Measurements from ENCODE around the gene CRAMP1. TPM values are rescaled to one million over a fixed set of nuclear protein-coding genes. Genes with fewer than 3 reads are reported as not detected.

CRAMP1 gene
- total RNA-seq, 2 donors from 2014 or later, result 22.8 to 28.6 TPM

GRCh38 chr16:1631230-1631629 lies 19.1 kb downstream of the CRAMP1 start:
- no peak for DNase-seq
- no peaks in the 10 kb centered on the region for H3K9me3 ChIP-seq (ENCODE audit: control insufficient read depth, low read length, poor library complexity, severe bottlenecking)
- Mint-ChIP-seq H3K27me3 (no peaks in the 10 kb centered on the region), H3K27ac (peak overlapping the region; percentile 54), H3K4me1 (peaks cover 19% of the 10 kb centered on the region), H3K4me3 (no peak overlapping the region), H3K36me3 (ENCODE audit: low read depth) (peaks cover 5% of the 10 kb centered on the region)
- ATAC-seq, result no peak

- H3K36me3 Mint-ChIP-seq (ENCODE audit: low read depth), result peaks cover 5% of the 10 kb centered on the region
- peaks cover 19% of the 10 kb centered on the region for H3K4me1 Mint-ChIP-seq
- no peaks in the 10 kb centered on the region for H3K9me3 ChIP-seq (ENCODE audit: control insufficient read depth, low read length, poor library complexity, severe bottlenecking)
- H3K27ac Mint-ChIP-seq, result no peak overlapping the region
- H3K4me3 Mint-ChIP-seq, result no peak overlapping the region
- DNase-seq, result no peak
- ATAC-seq, result no peak
- H3K27me3 Mint-ChIP-seq, result no peaks in the 10 kb centered on the region
These were observed 19.9 kb downstream of the CRAMP1 start for GRCh38 chr16:1631931-1632637.

GRCh38 chr16:1632638-1632970 lies 20.4 kb downstream of the CRAMP1 start:
- ATAC-seq (no peak), DNase-seq (no peak)
- no peak overlapping the region for H3K4me3 Mint-ChIP-seq
- H3K9me3 ChIP-seq (ENCODE audit: control insufficient read depth, low read length, poor library complexity, severe bottlenecking), result no peaks in the 10 kb centered on the region
- peaks cover 19% of the 10 kb centered on the region for H3K4me1 Mint-ChIP-seq
- H3K36me3 Mint-ChIP-seq (ENCODE audit: low read depth), result peaks cover 5% of the 10 kb centered on the region
- no peaks in the 10 kb centered on the region for H3K27me3 Mint-ChIP-seq
- H3K27ac Mint-ChIP-seq, result no peak overlapping the region

GRCh38 chr16:1633310-1633709 lies 21.1 kb downstream of the CRAMP1 start:
- Mint-ChIP-seq H3K27ac (no peak overlapping the region), H3K36me3 (ENCODE audit: low read depth) (peaks cover 10% of the 10 kb centered on the region), H3K4me3 (no peak overlapping the region), H3K4me1 (peaks cover 22% of the 10 kb centered on the region), H3K27me3 (no peaks in the 10 kb centered on the region)
- no peak for ATAC-seq
- no peak for DNase-seq
- no peaks in the 10 kb centered on the region for H3K9me3 ChIP-seq (ENCODE audit: control insufficient read depth, low read length, poor library complexity, severe bottlenecking)

- no peak for DNase-seq
- Mint-ChIP-seq H3K36me3 (ENCODE audit: low read depth) (peaks cover 8% of the 10 kb centered on the region), H3K4me3 (no peak overlapping the region), H3K27ac (no peak overlapping the region), H3K4me1 (peaks cover 19% of the 10 kb centered on the region), H3K27me3 (no peaks in the 10 kb centered on the region)
- no peaks in the 10 kb centered on the region for H3K9me3 ChIP-seq (ENCODE audit: control insufficient read depth, low read length, poor library complexity, severe bottlenecking)
- no peak for ATAC-seq
These were observed 22.4 kb downstream of the CRAMP1 start for GRCh38 chr16:1634541-1634940.

GRCh38 chr16:1635070-1635469 lies 22.9 kb downstream of the CRAMP1 start:
- no peak for ATAC-seq
- H3K4me1 Mint-ChIP-seq, result peaks cover 17% of the 10 kb centered on the region
- no peak for DNase-seq
- H3K4me3 Mint-ChIP-seq, result no peak overlapping the region
- no peaks in the 10 kb centered on the region for H3K27me3 Mint-ChIP-seq
- no peak overlapping the region for H3K27ac Mint-ChIP-seq
- peaks cover 8% of the 10 kb centered on the region for H3K36me3 Mint-ChIP-seq (ENCODE audit: low read depth)
- no peaks in the 10 kb centered on the region for H3K9me3 ChIP-seq (ENCODE audit: control insufficient read depth, low read length, poor library complexity, severe bottlenecking)

GRCh38 chr16:1637526-1637925 lies 25.4 kb downstream of the CRAMP1 start:
- DNase-seq (no peak), ATAC-seq (no peak)
- H3K4me1 Mint-ChIP-seq, result peaks cover 11% of the 10 kb centered on the region

GRCh38 chr16:1638757-1639156 lies 26.6 kb downstream of the CRAMP1 start:
- Mint-ChIP-seq H3K4me3 (no peak overlapping the region), H3K4me1 (peaks cover 15% of the 10 kb centered on the region), H3K27ac (no peak overlapping the region), H3K36me3 (ENCODE audit: low read depth) (peaks cover 12% of the 10 kb centered on the region), H3K27me3 (no peaks in the 10 kb centered on the region)
- no peaks in the 10 kb centered on the region for H3K9me3 ChIP-seq (ENCODE audit: control insufficient read depth, low read length, poor library complexity, severe bottlenecking)
- ATAC-seq (no peak), DNase-seq (no peak)

More at GRCh38 chr16:1637526-1637925, 25.4 kb downstream of the CRAMP1 start:
- Mint-ChIP-seq H3K4me3 (no peak overlapping the region), H3K27me3 (no peaks in the 10 kb centered on the region), H3K36me3 (ENCODE audit: low read depth) (peaks cover 12% of the 10 kb centered on the region), H3K27ac (no peak overlapping the region)
- H3K9me3 ChIP-seq (ENCODE audit: control insufficient read depth, low read length, poor library complexity, severe bottlenecking), result no peaks in the 10 kb centered on the region

GRCh38 chr16:1639282-1639681 lies 27.1 kb downstream of the CRAMP1 start:
- peaks cover 18% of the 10 kb centered on the region for H3K4me1 Mint-ChIP-seq
- H3K27ac Mint-ChIP-seq, result no peak overlapping the region
- H3K9me3 ChIP-seq (ENCODE audit: control insufficient read depth, low read length, poor library complexity, severe bottlenecking), result no peaks in the 10 kb centered on the region
- no peak for DNase-seq
- ATAC-seq, result no peak
- H3K27me3 Mint-ChIP-seq, result no peaks in the 10 kb centered on the region
- H3K36me3 Mint-ChIP-seq (ENCODE audit: low read depth), result peaks cover 13% of the 10 kb centered on the region
- H3K4me3 Mint-ChIP-seq, result no peak overlapping the region

- H3K9me3 ChIP-seq (ENCODE audit: control insufficient read depth, low read length, poor library complexity, severe bottlenecking), result no peaks in the 10 kb centered on the region
- no peak for ATAC-seq
- no peak for DNase-seq
- Mint-ChIP-seq H3K36me3 (ENCODE audit: low read depth) (peaks cover 13% of the 10 kb centered on the region), H3K4me3 (no peak overlapping the region), H3K4me1 (peaks cover 18% of the 10 kb centered on the region), H3K27me3 (no peaks in the 10 kb centered on the region), H3K27ac (no peak overlapping the region)
These were observed 27.7 kb downstream of the CRAMP1 start for GRCh38 chr16:1639860-1640259.

GRCh38 chr16:1640261-1640941 lies 28.2 kb downstream of the CRAMP1 start:
- peaks cover 13% of the 10 kb centered on the region for H3K36me3 Mint-ChIP-seq (ENCODE audit: low read depth)
- no peak overlapping the region for H3K27ac Mint-ChIP-seq
- H3K9me3 ChIP-seq (ENCODE audit: control insufficient read depth, low read length, poor library complexity, severe bottlenecking), result no peaks in the 10 kb centered on the region
- peaks cover 18% of the 10 kb centered on the region for H3K4me1 Mint-ChIP-seq
- no peak for DNase-seq
- H3K27me3 Mint-ChIP-seq, result no peaks in the 10 kb centered on the region
- no peak for ATAC-seq
- no peak overlapping the region for H3K4me3 Mint-ChIP-seq

- H3K36me3 Mint-ChIP-seq (ENCODE audit: low read depth), result peaks cover 18% of the 10 kb centered on the region
- H3K9me3 ChIP-seq (ENCODE audit: control insufficient read depth, low read length, poor library complexity, severe bottlenecking), result no peaks in the 10 kb centered on the region
- H3K27me3 Mint-ChIP-seq, result no peaks in the 10 kb centered on the region
- ATAC-seq, result no peak
- no peak overlapping the region for H3K27ac Mint-ChIP-seq
- H3K4me3 Mint-ChIP-seq, result no peak overlapping the region
- H3K4me1 Mint-ChIP-seq, result peaks cover 24% of the 10 kb centered on the region
- DNase-seq, result no peak
These were observed 29.1 kb downstream of the CRAMP1 start for GRCh38 chr16:1641261-1641660.

GRCh38 chr16:1642148-1642547 lies 30.0 kb downstream of the CRAMP1 start:
- peaks cover 18% of the 10 kb centered on the region for H3K36me3 Mint-ChIP-seq (ENCODE audit: low read depth)
- DNase-seq (no peak), ATAC-seq (no peak)
- H3K4me3 Mint-ChIP-seq, result no peak overlapping the region
- H3K27me3 Mint-ChIP-seq, result no peaks in the 10 kb centered on the region
- no peaks in the 10 kb centered on the region for H3K9me3 ChIP-seq (ENCODE audit: control insufficient read depth, low read length, poor library complexity, severe bottlenecking)
- peak overlapping the region; percentile 79 for H3K27ac Mint-ChIP-seq
- H3K4me1 Mint-ChIP-seq, result peaks cover 30% of the 10 kb centered on the region

- peaks cover 30% of the 10 kb centered on the region for H3K4me1 Mint-ChIP-seq
- no peaks in the 10 kb centered on the region for H3K9me3 ChIP-seq (ENCODE audit: control insufficient read depth, low read length, poor library complexity, severe bottlenecking)
- peaks cover 18% of the 10 kb centered on the region for H3K36me3 Mint-ChIP-seq (ENCODE audit: low read depth)
- H3K27me3 Mint-ChIP-seq, result no peaks in the 10 kb centered on the region
- DNase-seq, result no peak
- H3K27ac Mint-ChIP-seq, result peak overlapping the region; percentile 79
- ATAC-seq, result no peak
- no peak overlapping the region for H3K4me3 Mint-ChIP-seq
These were observed 30.6 kb downstream of the CRAMP1 start for GRCh38 chr16:1642753-1643152.

Measured in T-helper 17 cell (primary cell).